HG03520 (cell line): ENCODE results near the gene TMIGD3.

ENCODE experiments used
- ATAC-seq: cut with Tn5 transposase; IDR thresholded peaks from one replicate; pipeline ENCODE4 v1.9.1; 2021; ENCODE audit warnings: mild to moderate bottlenecking, moderate library complexity; ENCODE audit not compliant: unreplicated experiment

TMIGD3 gene

DNA sequence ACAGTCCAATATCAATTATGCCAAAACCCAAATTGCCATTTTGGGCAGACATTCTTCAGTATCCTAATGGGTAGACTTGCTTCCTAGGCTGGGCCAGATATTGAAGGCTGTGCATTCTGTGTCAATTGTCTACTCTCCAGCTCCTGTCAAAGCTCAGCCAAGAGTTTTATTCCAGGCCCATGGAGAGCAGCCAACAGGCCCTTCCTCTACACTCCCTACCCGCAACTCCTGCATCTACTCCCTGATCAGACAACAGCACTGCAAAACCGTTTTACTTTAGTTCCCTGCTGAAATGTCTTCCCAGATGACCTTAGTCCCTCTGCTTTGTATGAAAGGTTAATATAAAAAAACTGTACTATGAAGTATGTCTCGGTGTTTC lies 6.6 kb upstream of the TMIGD3 start:
- no peak for ATAC-seq

DNA sequence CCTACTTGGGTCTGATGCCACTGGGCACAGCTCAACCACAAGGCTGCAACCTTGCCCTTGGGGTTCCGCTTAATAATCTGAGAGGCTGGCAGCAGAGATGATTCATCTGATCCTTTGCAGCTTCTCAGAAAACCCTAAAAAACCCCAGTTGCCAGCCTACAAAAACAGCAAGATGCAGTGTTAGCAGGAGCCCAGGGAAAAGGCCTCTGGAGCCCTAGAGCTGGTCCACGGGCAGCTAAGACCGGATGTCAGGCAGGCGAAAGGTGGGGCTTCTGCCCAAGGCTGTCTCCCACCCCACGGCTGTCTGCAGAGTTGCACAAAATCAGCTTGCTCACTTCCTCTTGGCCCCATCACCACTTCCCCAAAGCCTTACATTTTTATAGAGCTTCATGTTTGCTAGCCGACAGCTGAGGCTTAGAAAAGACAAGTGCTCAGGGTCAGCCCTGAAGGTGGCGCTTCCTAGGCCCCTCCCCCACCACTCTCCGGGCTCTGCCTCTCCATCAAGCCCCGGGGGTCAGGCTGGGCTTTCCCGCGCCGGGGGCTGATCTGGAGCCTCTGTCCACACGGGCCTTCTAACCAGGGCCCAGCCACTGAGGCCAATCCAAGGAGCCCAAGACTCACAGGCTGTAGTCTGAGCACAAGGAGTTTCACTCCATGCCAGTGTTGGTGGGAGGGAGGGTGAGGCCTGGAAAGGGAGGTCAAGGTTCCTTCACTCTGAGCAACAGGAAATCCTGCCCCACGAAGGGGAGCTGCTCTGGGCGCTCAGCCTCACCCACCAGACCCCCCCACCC lies 4.2 kb upstream of the TMIGD3 start:
- ATAC-seq: peak; percentile 36

DNA sequence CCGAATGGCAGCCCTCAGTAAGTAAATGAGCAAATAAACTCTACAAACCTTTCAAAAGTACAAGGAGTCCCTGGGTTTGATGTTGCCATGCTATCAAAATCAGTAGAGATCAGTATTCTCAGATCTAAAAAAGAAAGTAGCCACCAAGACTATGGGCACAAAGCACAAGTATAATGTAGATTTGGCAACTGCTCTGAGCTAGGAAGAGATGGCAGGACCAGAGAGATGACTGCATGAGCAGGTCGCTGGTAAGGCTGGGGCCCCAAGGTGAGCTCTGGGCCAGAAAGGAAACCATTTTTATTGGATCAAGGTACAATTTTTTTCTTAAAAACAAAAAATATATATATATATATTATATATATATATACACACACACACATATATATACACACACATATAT lies 3.1 kb upstream of the TMIGD3 start:
- no peak for ATAC-seq

DNA sequence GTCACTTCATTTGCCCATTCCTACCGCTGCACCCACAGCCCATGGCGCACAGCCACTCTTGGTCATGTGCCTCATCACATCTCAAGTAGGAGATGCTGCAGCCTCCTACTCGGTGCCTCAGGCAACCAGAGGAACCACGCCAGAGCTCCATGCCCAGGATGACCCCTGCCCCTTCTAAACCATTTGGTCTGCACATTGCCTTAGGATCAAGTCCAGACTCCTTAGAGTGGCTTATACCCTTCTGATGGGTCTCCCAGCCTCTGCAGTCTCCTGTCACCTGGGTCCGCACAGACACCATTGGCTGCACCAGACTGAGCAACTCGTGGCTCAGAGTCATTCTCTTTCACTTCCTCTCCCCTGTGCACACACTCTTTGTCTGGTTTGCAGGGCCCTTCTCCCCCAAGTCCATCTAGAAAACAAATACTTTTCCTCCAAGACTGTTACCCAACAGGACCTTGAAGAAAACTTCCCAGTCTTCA lies 2.2 kb upstream of the TMIGD3 start:
- peak; percentile 70 for ATAC-seq

DNA sequence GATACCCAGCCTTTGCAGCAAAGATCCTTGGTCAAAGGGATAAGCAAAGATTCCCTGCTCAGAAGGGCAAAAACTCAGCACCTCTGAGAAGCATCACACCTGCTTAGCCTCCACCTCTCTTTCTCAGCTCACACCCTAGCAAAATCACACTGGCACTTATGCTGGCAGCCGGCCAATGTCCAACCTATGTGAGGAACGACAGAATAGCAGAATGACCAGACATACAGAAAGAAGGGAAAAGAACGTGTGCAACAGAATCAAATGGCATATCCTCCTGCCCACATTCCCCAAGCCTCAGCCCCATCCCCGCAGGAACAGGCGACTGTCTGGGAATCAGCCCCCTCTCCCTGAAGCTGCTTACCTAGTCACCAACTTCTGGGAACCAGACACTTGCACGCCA lies 664 bp upstream of the TMIGD3 start:
- no peak for ATAC-seq

DNA sequence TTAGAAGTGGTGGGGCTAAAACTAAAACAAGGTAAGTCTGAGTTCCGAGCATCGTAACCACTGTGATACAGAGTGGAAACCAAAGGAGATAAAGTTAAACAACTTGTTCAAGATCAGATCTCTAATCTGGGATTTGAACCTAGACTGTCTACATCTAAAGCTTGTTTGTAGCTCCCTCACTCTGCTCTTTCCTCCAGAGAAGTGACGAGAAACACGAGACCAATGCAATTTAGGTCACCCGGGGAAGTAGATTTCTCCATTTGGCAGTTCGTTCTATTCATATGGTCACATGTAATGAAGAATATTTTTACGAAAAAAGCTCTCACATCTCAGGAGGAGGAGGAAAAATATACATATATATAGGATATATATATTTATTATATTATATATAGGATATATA lies 1.8 kb downstream of the TMIGD3 start:
- no peak for ATAC-seq

DNA sequence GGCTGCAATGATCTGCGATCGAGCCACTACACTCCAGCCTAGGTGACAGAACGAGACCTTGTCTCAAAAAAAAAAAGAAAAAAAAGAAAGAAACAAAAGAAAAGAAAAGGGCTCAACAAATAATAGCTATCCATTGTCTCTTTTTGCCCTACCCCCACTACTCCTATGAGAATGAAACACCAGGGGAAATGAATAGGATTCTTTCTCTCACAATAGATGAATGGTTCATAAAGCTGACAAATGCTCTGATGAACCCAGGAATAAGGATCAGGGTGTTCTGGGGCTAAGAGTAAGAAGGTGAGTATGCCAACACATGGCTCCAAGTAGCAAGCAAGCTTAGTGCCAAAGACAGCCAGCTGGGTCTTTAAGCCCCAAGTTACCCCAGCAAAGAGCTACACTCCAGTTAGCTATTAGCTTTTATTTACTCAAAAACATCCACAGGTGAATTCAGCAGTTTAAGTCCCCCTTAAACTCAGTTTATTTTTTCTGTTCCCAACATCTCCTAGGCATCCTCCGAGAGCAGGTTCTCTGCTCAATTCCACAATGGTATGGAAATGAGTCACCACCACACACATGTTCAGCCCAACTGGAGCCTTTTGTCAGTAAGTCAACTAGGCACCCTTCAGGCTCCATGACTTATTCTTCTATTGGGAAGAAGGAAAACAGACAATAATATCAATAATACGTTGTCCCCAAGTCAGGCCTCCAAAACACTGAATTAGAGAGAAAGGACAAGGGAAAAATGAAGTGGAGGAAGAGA lies 4.2 kb downstream of the TMIGD3 start:
- no peak for ATAC-seq

DNA sequence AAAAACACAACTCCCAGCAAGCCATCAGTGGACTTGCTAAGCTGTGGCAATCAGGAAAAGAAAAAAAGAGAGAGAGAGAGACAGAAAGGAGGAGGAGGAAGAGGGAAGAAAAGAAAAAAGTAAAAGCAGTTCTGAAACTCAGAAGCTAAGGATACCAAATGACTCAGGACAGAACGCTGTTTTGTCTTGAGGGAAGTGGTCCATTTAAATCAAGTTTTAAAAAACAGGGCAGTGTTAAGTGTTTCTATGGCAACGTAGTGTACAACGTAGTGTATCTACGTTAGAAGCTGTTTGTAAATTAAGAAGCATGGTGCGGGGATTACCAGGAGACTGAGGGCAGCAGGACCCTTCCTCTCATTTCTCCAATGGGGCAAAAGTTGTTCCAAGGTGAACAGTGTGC lies 5.8 kb downstream of the TMIGD3 start:
- ATAC-seq: no peak

DNA sequence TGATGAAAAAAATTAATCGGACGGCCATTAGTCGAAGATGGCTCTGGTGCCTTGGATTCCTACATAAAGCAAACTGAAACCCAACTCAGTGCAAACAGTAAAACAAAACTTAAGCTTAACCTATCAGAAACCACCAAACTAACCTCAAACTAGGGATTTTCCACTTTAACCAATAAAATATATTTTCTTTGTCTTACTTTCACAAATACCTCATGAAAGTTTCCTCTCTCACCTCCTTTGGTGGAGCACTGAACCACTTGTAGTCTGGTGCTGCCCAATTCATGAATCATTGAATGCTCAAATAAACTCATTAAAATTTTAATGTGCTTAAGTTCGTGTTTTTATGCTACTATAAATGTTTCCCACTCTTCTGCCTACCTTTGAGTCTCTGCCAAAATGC lies 7.0 kb downstream of the TMIGD3 start:
- no peak for ATAC-seq

DNA sequence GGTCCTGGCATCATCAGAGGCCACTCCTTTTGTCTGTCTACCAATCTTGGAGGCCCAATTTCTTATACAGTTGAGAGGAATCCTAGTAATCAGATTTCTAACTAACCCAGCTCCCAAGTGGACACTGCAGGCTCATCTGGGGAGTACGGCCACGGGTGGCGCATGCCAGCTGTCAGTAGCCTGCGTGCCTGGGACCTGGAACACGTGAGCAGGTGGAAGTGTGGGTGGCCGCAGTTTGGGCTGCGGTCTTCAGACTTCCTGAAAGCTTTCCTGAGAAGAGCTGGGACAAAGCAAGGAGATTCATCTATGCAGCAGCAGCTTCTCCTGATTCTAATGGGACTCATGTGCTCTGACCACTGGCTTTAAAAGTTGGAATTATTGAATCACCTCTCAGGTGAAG lies 12.4 kb downstream of the TMIGD3 start:
- no peak for ATAC-seq

DNA sequence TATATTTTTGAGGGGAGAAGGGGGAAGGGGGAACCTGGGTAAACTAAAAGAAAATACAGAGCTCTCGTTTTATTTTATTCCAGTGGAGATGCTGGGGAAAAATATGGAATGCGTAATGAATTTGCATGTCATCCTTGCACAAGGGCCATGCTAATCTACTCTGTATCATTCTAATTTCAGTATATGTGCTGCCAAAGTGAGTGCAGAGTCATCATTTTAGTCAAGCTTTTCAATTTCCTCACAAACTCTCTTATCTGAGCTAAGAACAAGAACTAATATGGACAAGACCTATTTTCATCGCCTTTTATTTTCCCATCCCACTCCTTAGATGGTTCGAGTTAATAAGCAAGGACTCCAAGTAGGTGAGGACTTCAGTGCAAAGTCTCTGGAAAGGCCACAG lies 13.2 kb downstream of the TMIGD3 start:
- no peak for ATAC-seq

DNA sequence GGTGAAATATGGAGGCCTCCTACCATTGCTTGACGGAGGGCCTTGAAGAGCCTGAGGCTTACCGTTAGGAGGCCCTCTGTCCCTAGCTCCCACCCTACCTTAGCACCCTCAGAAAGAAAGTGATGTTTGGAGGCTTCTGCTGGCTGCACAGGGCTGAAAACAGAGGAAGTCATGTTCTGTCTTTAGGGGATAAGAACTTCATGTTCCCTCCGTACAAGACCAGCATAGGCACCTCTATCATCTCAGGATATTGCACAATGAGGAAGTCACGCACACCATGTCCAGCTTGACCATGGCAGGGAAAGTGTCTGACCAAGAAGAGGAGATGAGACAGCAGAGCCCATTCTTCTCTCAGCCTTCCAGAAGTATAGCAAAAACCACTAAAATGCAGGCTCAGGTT lies 13.8 kb downstream of the TMIGD3 start:
- no peak for ATAC-seq

DNA sequence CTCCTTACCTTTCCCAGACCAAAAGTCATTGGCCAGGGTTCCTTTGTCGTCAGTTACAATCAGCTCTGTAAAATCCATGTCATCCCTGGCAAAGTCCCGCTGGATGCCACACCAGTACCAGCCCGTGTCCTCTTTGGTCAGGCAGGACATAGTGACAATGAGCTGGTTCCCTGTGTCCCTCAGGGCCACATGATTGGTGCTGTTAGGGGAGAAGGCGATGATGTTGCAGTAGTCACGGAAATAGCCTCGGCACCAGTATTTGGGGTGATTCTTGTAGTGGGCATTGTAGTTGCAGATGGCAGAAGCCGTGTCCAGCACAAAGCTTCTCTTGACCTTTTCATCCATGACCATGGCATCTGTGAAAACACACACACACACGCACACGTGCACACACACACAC lies 14.8 kb downstream of the TMIGD3 start:
- no peak for ATAC-seq

DNA sequence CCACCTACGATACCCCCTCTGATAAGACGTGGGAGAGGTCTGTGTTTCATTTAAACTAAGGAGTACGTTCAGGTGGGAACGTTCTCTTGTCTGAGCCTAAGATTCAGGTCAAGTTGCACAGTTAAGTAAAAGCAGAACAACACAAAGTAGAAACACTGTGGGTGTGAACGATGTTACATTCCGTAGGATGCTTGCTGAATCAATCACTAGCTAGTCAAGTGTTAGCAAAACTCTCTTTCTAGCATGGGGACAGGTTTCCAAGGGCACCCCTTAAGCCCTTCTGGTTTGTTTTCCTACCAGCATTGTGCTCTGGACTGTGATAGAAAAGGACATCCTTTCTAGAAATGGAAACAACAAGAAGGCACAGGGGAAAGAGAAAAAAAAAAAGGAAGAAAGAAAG lies 16.3 kb downstream of the TMIGD3 start:
- ATAC-seq: no peak

DNA sequence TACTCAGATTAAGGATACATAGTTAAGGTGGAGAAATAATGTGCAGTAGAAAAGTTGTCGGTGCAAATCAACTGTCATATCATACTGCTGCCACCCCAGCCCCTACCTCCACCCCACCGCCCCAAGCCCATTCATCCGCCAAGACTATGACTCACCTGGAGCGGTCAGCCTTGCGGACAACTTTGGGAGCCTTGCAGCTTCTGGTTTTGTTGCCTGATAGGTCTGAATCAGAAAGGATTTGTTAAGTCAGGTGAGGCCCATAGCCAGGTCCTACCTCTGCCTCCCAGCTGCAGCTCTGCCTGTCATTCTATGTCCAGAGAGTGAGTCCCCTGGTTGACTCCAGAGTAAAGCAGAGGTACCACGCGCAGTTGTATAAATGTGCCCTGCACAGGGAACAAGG lies 17.0 kb downstream of the TMIGD3 start:
- no peak for ATAC-seq

DNA sequence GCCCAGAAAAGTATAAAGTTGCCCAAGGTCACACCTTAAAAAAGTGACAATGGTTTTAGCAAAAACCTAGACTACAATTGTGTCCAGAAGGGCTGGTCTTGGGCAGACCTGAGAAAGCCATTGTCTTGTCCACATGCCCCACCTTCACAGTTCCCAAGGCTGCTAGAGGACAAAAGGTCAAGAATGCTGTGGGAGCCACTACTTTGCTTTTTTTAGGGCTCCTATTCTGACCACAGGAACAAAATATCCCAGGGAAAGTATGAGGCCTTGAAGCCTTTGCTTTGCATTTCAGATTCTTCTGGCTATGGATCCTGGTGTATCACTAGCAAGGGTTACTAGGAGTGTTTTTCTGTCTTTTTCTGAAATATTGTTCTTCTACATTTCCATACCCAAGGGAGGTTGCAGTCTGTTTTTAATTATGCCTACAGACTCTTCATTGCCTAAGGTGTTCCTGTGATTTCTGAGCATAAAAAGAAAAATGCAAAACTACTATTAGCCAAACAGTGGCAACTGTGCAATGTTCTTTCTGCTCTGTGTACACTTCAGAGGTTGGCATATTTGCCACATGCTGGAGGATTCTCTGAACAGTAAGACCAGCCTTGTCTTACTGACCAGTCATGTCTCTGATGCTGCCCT lies 18.9 kb downstream of the TMIGD3 start:
- no peak for ATAC-seq

DNA sequence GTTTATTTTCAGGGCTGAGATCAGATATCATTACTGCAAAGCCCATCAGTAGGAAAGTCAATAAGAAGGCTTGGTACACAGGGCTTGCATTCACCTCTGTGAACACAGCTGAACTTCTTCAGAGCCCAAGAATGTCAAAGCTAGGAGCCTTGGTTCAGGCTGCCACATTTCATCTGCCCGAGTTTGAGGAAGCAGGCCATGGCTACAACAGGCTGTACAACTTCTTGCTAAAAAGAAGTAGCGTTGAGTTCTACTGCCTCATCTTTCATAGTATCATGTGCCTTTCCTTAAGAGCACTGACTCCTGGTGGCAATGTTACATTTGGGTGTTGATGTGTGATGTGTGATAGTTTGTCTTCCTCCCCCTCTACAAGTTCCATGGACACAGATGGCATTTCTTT lies 19.6 kb downstream of the TMIGD3 start:
- ATAC-seq: no peak

DNA sequence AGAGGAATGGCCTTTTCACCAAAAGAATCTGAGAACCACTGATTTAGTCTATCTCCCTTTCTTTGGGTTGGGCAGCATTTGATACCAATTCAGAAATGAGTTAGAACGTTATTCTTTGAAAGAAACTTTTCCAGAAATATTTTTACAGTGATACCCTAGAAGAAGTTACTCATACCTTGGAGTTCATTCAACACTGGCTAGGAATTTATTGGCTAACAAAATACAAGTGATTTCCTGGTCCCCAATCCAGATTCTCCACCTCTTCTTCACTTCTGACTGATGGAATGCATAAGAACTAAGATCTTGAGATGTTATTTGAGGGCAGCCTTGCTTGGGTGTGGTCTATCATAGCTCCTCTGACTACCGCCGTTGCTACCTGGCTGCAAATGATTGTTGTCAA lies 20.3 kb downstream of the TMIGD3 start:
- ATAC-seq: no peak

DNA sequence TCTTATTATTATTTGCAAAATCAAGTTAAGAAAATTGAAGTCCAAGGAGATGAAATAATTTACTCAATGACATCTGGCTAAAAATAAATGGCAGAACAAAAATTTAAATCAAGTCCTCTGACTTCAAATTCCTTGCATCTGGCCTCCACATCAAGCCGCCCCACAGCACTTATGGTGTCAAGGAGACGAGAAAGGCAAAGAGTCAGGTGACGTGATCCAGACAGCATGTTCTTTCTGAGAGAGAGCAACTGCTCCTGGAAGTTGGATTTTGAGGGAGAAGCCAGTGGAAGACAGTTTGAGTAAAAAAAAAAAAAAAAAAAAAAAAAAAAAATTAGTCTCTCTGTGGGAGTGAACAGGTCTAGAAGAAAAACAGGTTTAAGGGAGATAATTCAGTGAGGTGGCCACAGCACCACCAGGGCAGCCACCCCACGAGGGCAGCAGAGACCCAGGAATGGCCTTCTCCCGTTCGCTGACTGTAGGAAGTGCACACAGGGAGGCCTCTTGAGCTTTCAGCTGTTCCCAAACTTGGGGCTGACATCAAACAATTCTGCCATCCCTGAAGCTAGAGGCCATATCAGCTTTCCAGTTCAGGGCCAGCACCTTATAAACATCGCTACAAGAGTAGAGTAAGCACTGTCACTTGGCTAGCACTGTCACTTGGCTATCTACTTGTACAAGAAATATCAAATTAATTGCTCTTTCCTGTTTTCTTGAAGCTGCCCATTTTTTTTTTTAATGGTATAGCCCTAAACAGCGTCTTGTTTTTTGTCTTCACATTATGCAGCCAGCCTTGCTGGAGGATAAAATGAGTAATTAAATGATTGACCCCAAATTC lies 21.8 kb downstream of the TMIGD3 start:
- no peak for ATAC-seq

DNA sequence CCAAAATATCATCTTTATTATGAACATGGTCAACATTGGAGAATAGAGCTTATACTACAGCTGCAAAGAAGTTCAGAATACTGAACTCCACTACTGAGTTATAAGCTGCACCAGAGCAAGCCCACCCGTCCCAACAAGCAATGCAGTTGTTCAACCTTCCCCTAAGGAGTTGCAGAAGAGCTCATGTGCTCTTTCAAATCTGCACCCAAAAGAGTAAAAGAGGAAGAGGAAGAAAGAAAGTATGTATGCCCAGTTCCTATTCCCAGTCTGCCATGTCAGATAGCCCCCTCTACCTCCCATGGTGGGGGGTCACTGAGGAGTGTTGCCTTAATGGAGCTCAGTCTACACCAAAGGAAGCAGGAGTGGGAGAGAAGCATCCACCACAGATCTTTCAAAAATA lies 22.8 kb downstream of the TMIGD3 start:
- no peak for ATAC-seq

DNA sequence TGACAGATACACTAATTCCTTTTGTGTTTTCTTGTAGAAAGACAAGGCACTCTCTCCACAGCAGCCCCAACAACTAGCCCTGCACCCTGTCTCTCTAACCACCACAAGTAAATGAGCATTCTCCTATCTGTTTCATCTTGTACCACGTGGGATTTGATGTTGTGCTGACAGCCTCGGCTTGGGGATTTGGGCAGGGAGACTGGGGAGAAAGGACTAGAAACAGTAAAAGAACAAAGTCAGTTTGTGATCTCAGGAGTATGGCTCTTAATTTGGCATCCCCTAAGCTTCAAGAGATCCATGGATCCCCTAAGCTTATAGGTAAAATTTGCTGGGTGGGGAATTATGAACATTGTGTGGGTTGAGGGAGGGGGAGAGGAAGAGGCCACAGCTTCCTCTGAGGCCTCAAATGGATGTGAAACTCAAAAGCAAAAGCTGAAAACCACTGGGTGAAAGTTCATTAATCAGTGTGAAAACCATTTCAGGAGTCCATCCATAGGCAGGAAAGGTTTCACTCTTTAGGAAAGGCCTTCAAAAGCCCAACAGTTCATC lies 26.6 kb downstream of the TMIGD3 start:
- peak; percentile 75 for ATAC-seq
